ENCODE data around the gene RNF213. TPM values are rescaled to one million over a fixed set of nuclear protein-coding genes. Genes with fewer than 3 reads are reported as not detected.
A peak's percentile ranks its signal among the peaks of the same experiment; 100 is the strongest.

RNF213 gene
- total and polyA plus RNA-seq, 8 donors = 21.9 to 94.7 (median 37.8) TPM

DNA sequence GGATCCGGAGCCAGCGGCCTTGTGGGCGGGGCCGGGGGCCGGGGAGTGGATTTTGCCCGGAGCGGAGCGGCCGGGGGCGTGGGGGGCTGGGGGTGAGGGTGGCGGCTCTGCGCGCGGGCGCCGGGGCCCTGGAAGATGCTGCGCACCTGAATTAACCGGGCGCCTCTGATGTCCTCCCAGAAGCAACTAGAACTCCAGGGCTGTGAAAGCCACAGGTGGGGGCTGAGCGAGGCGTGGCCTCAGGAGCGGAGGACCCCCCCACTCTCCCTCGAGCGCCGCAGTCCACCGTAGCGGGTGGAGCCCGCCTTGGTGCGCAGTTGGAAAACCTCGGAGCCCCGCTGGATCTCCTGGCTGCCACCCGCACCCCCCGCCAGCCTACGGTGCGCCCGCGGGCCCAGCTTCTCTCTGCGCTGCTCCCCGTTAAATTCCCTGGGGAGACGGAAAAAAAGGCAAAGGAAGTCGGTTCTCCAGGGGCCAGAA, 39.9 kb upstream of the RNF213 start:
- TF ChIP-seq, protein P1, sequence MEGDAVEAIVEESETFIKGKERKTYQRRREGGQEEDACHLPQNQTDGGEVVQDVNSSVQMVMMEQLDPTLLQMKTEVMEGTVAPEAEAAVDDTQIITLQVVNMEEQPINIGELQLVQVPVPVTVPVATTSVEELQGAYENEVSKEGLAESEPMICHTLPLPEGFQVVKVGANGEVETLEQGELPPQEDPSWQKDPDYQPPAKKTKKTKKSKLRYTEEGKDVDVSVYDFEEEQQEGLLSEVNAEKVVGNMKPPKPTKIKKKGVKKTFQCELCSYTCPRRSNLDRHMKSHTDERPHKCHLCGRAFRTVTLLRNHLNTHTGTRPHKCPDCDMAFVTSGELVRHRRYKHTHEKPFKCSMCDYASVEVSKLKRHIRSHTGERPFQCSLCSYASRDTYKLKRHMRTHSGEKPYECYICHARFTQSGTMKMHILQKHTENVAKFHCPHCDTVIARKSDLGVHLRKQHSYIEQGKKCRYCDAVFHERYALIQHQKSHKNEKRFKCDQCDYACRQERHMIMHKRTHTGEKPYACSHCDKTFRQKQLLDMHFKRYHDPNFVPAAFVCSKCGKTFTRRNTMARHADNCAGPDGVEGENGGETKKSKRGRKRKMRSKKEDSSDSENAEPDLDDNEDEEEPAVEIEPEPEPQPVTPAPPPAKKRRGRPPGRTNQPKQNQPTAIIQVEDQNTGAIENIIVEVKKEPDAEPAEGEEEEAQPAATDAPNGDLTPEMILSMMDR (IDR thresholded peaks at IDR 0.05) = no peak
- peak in 3 of 6 donors; percentile 26 to 63 (median 59) for DNase-seq

DNA sequence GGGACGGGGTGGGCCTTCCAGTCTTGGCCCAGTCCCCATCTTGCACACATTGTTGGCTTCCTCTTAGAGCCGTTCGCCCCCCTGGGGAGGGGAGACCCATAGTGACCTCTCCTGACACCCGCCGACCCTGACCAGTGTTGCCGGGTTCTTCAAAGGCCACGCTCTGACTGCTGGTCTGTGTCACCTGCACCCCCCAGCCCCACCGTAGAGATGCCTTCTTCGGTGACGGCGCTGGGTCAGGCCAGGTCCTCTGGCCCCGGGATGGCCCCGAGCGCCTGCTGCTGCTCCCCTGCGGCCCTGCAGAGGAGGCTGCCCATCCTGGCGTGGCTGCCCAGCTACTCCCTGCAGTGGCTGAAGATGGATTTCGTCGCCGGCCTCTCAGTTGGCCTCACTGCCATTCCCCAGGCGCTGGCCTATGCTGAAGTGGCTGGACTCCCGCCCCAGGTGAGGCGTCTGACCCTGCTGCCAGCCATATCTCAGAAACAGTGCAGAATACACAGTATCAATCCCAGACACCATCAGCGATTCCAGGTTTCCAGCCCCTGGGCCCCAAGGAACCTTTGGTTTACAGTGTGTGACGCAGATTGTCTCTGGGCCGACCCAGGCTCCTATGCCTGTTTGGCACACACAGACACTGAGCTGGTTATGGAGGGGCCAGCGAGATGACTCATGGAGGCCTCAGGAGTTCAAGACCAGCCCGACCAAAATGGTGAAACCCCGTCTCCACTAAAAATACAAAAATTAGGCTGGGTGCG, 39.1 kb upstream of the RNF213 start:
- peaks cover 0 to 2% (median 0%) of the 10 kb centered on the region in 3 donors for H3K4me1 ChIP-seq
- DNase-seq (peak in 2 of 6 donors; percentile 28 to 74), FAIRE-seq (no peak), ATAC-seq (no peak)
- no peaks in the 10 kb centered on the region for H3K36me3 ChIP-seq
- intact Hi-C loops (cut with DNase I) = no loop called here
- no peaks in the 10 kb centered on the region for H3K9me3 ChIP-seq
- WGBS, 2 donors = 84 to 85% methylated on average over 28 to 29 of the region's 29 CpGs
- TF ChIP-seq, protein P1 (IDR thresholded peaks at IDR 0.05) = no peak
- no peak overlapping the region for H3K27ac ChIP-seq
- H3K27me3 ChIP-seq = no peaks in the 10 kb centered on the region
- H3K4me3 ChIP-seq = peak overlapping the region in 2 of 4 donors; percentile 64 to 98

More for the DNA sequence above, 39.9 kb upstream of the RNF213 start:
- ATAC-seq (peak; percentile 20 to 51 (median 31)), FAIRE-seq (no peak)
- 5 to 7% methylated on average over 33 to 41 of the region's 41 CpGs for WGBS, 2 donors
- peak overlapping the region in 3 of 4 donors; percentile 67 to 71 (median 71) for H3K27ac ChIP-seq
- H3K36me3 ChIP-seq = no peaks in the 10 kb centered on the region
- H3K9me3 ChIP-seq = no peaks in the 10 kb centered on the region
- intact Hi-C loops (cut with DNase I) = no loop called here
- peaks cover 0 to 2% (median 0%) of the 10 kb centered on the region in 3 donors for H3K4me1 ChIP-seq
- H3K4me3 ChIP-seq = peak overlapping the region; percentile 58 to 98 (median 70)
- no peaks in the 10 kb centered on the region for H3K27me3 ChIP-seq

DNA sequence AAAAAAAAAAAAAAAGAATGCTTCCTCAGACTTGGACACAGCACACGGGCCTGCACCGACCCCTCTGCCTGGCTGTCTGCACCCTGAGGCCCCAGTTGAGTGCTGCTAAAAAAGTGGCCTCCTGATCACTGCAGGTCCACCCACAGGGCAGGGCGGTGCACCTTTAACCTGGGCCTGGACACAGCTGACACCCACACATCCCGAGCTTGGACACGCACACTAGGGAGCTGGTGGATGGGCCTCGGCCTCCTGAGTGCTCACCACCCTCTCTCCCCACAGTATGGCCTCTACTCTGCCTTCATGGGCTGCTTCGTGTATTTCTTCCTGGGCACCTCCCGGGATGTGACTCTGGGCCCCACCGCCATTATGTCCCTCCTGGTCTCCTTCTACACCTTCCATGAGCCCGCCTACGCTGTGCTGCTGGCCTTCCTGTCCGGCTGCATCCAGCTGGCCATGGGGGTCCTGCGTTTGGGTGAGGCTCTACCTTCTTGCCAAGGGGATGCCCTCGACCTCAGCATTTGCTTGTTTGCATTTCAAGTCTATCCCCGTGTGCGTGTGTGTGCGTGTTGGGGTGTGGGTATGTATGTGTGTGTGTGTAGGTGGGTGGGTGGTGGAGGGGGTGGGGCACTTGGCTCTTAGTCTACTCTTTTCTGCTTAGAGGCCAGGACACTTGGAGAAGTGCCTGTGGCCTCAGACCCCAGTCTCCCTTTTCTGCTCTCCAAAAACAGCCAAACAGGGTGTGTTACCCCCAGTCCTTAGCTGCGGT, 38.1 kb upstream of the RNF213 start:
- intact Hi-C loops (cut with DNase I) = no loop called here
- DNase-seq (peak in 2 of 6 donors; percentile 20 to 30), FAIRE-seq (no peak), ATAC-seq (no peak)
- H3K9me3 ChIP-seq = no peaks in the 10 kb centered on the region
- TF ChIP-seq, protein P1 (IDR thresholded peaks at IDR 0.05) = no peak
- peaks cover 0 to 2% (median 0%) of the 10 kb centered on the region in 3 donors for H3K4me1 ChIP-seq
- H3K36me3 ChIP-seq = no peaks in the 10 kb centered on the region
- WGBS, 2 donors = 88 to 92% methylated on average over 18 of the region's 18 CpGs
- no peak overlapping the region for H3K27ac ChIP-seq
- no peak overlapping the region for H3K4me3 ChIP-seq
- H3K27me3 ChIP-seq = no peaks in the 10 kb centered on the region

DNA sequence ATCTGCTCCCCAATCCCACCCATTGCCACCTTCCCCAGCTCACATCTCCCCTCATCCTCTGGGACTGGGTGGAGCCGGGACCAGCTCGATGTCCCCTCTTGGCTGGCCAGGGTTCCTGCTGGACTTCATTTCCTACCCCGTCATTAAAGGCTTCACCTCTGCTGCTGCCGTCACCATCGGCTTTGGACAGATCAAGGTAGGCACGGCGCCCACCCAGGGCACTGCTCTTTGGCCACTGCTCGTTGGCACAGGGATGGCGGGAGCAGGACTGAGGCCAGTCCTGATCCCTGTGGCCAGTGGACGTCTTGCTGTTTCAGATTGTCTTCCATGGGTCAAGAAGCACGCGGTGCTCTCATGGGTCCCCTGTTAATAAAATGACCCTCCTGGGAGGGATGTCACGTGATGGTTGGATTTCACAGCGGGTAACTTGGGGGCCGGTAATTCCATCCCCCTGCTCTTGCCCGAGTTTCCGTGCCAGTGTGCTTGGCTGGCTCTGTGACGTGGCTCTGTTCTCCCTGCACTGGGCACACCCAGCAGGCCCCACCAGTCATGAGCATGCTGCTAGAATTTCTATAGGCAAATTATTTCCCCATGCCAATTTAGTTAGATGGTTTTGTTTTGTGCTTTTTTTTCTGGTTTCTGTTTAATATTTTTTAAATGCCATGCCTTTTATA, 37.4 kb upstream of the RNF213 start:
- no peak for ATAC-seq
- TF ChIP-seq, protein P1 (IDR thresholded peaks at IDR 0.05) = no peak

More for the DNA sequence above, 37.4 kb upstream of the RNF213 start:
- no peak overlapping the region for H3K27ac ChIP-seq
- FAIRE-seq = no peak
- 91 to 93% methylated on average over 18 of the region's 18 CpGs for WGBS, 2 donors
- no peaks in the 10 kb centered on the region for H3K9me3 ChIP-seq
- DNase-seq = peak in 2 of 6 donors; percentile 15 to 37
- H3K4me1 ChIP-seq = peaks cover 0 to 2% (median 0%) of the 10 kb centered on the region in 3 donors
- H3K27me3 ChIP-seq = no peaks in the 10 kb centered on the region
- no peaks in the 10 kb centered on the region for H3K36me3 ChIP-seq
- no peak overlapping the region for H3K4me3 ChIP-seq
- intact Hi-C loops (cut with DNase I) = no loop called here
